Mononuclear cell (primary cell): ENCODE results near the gene NLGN4Y. TPM values are rescaled to one million over a fixed set of nuclear protein-coding genes. Genes with fewer than 3 reads are reported as not detected.

ENCODE experiments used
- H3K27me3 ChIP-seq: 2 replicates; pipeline ENCODE4 v1.6.0; 2011; ENCODE audit warnings: low read length, control low read depth; ENCODE audit not compliant: insufficient read depth
- H3K4me1 ChIP-seq: 2 replicates; pipeline ENCODE4 v1.5.1; 2011; ENCODE audit warnings: mild to moderate bottlenecking, low read length, control low read depth; ENCODE audit not compliant: insufficient read depth
- H3K4me3 ChIP-seq: 2 replicates; pipeline ENCODE4 v1.5.1; 2011; ENCODE audit warnings: mild to moderate bottlenecking, low read length, moderate library complexity
- H3K9me3 ChIP-seq: 2 replicates; pipeline ENCODE4 v1.5.1; 2011; ENCODE audit warnings: low read depth, mild to moderate bottlenecking, control low read depth, low read length
- total RNA-seq: library from RNA; depleted of rRNA; stranded (reverse); fragments of >200 nt; gene quantifications from one replicate; pipeline ENCODE4 v1.2.3, GENCODE V29; 2012

The NLGN4Y gene
- total RNA-seq, 1 donor = not detected

DNA sequence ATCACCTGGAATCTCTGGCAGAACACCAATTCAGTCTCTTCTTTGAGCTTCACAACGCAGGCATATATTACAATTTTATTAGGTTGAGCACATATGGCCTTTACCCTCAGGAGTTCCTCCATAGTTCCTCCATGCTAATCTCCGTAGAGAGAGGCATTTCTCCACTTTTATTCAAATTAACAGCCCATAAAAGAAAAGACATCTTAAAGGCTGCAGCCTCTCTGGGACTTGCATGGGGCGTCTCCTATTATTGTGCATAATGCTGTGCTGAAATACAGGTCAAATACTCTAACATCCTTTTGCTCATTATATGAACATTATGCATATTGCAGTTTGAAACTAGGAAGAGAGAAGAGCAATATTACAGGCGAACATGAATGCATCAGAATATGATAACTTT is 253.9 kb downstream of the NLGN4Y start:
- Histone ChIP-seq H3K4me1 (no peaks in the 10 kb centered on the region), H3K9me3 (no peaks in the 10 kb centered on the region), H3K4me3 (no peak overlapping the region), H3K27me3 (no peaks in the 10 kb centered on the region)

DNA sequence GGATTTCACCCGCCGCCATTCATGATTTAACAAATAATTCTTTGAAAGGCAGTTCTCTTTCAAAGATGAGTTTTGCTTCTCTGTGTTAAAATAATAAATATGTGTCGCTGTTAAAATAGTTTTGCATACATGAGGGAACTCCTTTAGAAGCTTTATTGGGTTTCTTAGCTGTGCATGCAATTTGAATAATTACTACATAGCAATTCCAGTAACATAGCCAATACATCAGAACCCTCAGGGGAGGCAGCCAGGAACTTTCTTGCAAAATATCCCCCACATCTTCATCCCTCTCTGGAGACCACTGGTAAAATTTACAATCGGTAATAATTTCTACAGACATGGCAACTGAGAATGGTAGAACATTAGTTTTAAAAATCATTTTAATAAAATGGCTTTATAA is 268.8 kb downstream of the NLGN4Y start:
- Histone ChIP-seq H3K27me3 (no peaks in the 10 kb centered on the region), H3K4me3 (no peak overlapping the region), H3K4me1 (no peaks in the 10 kb centered on the region), H3K9me3 (no peaks in the 10 kb centered on the region)

DNA sequence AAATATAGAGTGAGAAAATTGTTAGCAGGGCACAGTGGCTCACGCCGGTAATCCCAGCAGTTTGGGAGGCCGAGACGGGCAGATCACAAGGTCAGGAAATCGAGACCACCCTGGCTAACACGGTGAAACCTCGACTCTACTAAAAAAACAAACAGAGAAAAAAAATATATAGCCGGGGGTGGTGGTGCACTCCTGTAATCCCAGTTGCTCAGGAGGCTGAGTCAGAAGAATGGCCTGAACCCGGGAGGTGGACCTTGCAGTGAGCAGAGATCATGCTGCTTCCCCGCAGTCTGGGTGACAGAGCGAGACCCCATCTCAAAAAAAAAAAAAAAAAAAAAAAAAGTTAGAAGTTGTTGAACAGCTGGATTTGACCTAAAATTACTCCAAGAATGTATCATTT is 269.3 kb downstream of the NLGN4Y start:
- Histone ChIP-seq H3K9me3 (no peaks in the 10 kb centered on the region), H3K4me3 (no peak overlapping the region), H3K4me1 (no peaks in the 10 kb centered on the region), H3K27me3 (no peaks in the 10 kb centered on the region)

DNA sequence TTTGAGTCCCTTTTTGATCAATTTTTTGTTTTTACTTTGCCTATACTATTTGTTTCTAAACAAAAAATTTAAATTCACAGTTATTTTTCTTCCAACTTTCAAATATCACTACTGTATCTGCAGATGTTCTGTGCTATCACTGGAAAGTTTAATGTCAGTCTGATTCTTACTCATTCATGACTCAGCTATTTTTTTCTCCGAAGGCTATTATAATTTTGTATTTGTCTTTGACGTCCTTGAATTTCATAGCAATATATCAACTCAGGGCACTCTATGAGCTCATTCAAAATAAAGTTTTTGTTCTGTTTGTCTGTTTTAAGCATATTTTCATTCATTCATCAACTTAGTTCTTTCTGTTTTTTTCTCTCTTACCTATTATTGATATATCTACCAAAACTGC is 273.7 kb downstream of the NLGN4Y start:
- H3K9me3 ChIP-seq = no peaks in the 10 kb centered on the region
- H3K4me3 ChIP-seq = no peak overlapping the region
- no peaks in the 10 kb centered on the region for H3K4me1 ChIP-seq
- H3K27me3 ChIP-seq = no peaks in the 10 kb centered on the region

DNA sequence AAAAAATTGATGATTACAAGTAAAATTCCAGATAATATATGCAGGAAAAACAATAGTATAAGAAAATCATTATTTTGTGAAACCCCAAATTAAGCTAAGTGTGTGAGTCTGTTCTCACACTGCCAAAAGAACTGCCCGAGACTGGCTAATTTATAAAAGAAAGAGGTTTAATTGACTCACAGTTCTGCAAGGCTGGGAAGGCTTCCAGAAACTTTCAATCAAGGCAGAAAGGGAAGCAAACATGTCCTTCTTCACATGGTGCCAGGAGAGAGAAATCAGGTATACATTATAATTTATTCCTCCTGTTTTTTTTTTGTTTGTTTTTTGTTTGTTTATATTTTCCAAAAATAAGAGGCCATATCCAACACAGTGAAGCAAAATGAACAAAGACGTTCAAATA is 276.8 kb downstream of the NLGN4Y start:
- Histone ChIP-seq H3K27me3 (no peaks in the 10 kb centered on the region), H3K4me1 (no peaks in the 10 kb centered on the region), H3K4me3 (no peak overlapping the region), H3K9me3 (no peaks in the 10 kb centered on the region)

DNA sequence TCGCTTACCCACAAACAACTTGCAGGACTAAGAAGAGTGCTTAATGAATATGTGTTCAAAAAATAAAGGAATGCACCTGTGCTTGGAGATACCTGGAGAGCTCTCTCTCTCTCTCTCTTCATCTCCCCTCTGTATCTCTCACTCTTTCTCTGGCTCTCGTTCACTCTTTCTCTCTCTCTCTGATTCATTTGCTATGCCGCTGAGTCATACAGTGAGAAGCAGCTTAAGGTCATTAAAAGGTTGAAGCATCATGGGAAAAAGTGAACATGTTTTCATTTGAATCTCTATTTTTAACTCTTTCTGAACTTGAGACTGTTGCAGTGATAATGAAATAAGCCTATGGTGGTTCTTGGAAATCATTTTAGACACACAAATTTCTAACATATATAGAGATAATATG is 277.8 kb downstream of the NLGN4Y start:
- no peaks in the 10 kb centered on the region for H3K27me3 ChIP-seq
- H3K9me3 ChIP-seq = no peaks in the 10 kb centered on the region
- H3K4me1 ChIP-seq = no peaks in the 10 kb centered on the region
- H3K4me3 ChIP-seq = no peak overlapping the region

DNA sequence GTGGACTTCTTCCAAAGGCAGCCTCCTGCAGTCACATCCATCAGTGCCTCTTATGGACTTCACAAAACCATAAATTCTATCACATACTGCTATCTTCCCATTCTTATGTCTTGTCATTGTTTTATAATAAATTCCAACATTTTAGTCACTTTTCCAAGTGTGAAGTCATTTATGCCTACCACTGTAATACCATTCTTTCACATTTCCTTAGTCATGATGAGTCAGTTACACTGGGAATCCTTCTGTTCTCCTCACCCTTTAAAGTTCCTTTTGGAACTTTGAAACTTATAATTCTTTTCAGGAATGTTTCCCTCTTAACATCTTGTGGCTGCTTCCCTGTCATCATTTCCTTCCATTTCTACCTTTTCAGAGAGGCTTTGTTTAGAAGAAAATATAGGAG is 279.7 kb downstream of the NLGN4Y start:
- Histone ChIP-seq H3K27me3 (no peaks in the 10 kb centered on the region), H3K9me3 (no peaks in the 10 kb centered on the region), H3K4me1 (no peaks in the 10 kb centered on the region), H3K4me3 (no peak overlapping the region)

DNA sequence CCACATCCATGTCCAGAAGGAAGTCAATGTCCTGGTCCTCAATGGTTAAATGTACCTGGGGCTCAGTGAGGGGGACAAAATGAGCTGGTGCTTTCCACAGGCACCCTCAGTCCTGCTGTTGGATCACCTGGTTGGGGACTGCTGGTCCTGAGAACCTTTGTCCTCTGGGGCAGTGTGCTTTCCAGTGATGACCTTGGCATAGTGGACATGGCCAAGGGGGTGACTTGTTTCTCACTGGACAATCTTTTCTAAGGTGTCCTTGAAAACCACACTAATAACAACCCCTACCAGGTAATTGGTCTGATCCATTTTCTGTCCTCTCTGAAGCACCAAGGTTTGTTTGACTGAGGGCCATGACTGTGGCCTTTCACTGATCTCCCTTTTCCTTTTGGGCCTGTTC is 294.1 kb downstream of the NLGN4Y start:
- no peaks in the 10 kb centered on the region for H3K27me3 ChIP-seq
- no peak overlapping the region for H3K4me3 ChIP-seq
- H3K4me1 ChIP-seq = no peaks in the 10 kb centered on the region
- H3K9me3 ChIP-seq = no peaks in the 10 kb centered on the region

DNA sequence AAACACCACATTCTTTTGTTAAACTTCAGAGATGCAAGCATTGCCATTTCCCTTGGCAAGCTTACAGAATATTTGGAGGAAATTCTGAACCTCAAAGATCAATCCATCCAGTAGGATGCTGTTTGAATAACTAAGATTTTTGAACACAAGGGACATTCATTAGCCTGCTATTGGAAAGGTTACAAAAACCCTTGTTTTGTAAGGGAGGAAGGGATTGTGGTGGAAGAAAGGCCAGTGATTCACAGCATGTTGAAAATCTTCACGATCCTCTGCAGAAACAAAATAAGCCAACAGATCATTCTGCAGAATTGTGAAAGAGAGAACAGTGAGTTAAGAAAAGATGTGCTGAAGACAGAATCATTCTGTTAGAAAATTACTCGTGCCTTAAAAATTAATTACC is 297.9 kb downstream of the NLGN4Y start:
- Histone ChIP-seq H3K4me3 (no peak overlapping the region), H3K9me3 (no peaks in the 10 kb centered on the region), H3K27me3 (no peaks in the 10 kb centered on the region), H3K4me1 (no peaks in the 10 kb centered on the region)

DNA sequence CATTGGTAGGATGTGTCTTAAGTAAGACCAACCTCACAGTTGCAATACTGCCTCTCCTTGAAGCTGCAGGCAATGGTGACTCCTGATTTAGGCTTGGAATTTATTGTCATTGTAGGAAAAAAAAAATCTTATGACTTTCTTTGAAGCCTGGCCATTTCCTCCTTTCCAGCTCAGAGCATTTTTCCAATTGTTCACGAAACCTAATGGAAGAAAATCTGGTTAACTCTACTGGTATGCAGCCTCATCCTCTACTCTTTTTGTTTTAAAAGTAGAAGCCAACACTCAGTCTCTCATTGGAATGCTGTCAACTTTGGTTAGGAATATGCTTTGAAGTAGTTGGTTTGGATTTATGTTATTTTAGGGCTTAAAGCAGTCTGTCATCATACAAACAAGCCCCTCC is 298.6 kb downstream of the NLGN4Y start:
- H3K27me3 ChIP-seq = no peaks in the 10 kb centered on the region
- no peaks in the 10 kb centered on the region for H3K9me3 ChIP-seq
- no peaks in the 10 kb centered on the region for H3K4me1 ChIP-seq
- no peak overlapping the region for H3K4me3 ChIP-seq

DNA sequence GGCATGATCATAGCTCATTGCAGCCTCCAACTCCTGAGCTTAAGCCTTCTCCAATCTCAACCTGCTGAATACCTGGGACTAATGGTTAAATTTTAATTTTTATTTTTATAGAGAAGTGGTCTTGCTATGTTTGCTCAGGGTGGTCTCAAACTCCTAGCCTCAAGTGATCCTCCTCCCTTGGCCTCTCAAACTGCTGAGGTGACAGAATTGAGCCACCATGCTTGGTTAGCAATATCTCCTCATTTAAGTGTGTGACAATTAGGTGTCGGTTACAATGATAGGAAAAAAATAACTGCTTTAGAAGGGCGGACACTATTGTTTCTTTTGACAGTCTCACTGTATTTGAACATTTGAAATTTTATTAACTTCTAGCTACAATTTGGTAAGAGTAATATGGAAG is 300.3 kb downstream of the NLGN4Y start:
- Histone ChIP-seq H3K9me3 (no peaks in the 10 kb centered on the region), H3K4me1 (no peaks in the 10 kb centered on the region), H3K27me3 (no peaks in the 10 kb centered on the region)

DNA sequence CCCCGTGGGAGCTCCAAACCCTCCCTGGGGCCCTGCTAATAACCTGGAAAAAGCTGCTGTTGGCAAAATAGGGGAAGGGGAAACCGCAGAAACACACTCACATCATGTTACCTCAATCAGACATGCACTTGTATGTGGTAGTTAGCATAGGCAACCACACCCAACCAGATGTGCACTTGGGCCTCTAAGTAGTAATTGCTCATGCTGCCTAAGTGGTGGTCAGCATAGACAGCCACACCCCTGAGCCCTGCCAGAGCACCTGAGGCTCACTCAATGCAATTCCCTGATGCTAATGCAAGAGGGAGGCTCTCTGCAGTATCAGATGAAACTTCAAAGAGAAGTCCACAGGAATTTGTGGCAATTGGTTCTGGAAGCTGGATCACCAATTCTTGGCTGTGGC is 301.4 kb downstream of the NLGN4Y start:
- Histone ChIP-seq H3K4me1 (no peaks in the 10 kb centered on the region), H3K9me3 (no peaks in the 10 kb centered on the region), H3K27me3 (no peaks in the 10 kb centered on the region), H3K4me3 (no peak overlapping the region)

More for the DNA sequence above, 300.3 kb downstream of the NLGN4Y start:
- no peak overlapping the region for H3K4me3 ChIP-seq

DNA sequence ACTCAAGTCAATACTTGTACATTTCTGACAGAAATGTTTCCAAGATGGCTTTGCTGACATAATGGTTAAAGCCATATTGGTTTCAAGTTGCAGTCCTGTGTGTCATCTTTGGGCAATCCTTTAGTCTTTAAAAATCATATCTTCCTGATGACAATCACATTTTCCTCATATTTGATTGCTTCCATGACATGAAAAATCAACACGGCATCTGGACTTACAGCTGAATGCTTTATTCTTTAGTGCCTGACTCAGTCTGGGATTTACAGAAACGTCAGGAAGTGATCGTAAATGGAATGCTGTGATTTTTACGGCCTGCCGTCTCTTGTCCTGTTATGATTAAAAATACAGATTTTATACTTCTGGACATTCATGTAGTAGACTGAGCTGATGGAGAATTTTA is 304.2 kb downstream of the NLGN4Y start:
- H3K27me3 ChIP-seq = no peaks in the 10 kb centered on the region
- no peaks in the 10 kb centered on the region for H3K4me1 ChIP-seq
- H3K4me3 ChIP-seq = no peak overlapping the region
- H3K9me3 ChIP-seq = no peaks in the 10 kb centered on the region

DNA sequence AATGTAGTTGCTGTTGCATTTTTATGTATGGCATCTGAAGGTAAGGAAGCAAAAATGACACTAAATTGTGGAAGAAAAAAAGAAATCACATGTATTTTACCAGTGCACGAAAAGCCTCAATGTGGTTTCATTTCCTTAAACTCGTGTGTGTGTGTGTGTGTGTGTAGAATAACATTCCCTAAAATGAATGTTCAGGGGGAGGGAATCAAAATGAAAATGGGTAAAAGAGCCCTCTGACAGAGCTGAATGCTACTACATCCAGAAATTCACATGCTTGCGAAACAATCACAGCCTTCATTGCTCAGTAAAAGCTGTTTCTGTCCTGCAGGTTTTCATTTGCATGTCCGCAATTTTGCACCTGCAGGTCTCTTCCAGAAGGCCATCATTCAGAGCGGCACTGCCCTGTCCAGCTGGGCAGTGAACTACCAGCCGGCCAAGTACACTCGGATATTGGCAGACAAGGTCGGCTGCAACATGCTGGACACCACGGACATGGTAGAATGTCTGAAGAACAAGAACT is 305.1 kb downstream of the NLGN4Y start:
- Histone ChIP-seq H3K9me3 (no peaks in the 10 kb centered on the region), H3K4me3 (no peak overlapping the region), H3K27me3 (no peaks in the 10 kb centered on the region), H3K4me1 (no peaks in the 10 kb centered on the region)

DNA sequence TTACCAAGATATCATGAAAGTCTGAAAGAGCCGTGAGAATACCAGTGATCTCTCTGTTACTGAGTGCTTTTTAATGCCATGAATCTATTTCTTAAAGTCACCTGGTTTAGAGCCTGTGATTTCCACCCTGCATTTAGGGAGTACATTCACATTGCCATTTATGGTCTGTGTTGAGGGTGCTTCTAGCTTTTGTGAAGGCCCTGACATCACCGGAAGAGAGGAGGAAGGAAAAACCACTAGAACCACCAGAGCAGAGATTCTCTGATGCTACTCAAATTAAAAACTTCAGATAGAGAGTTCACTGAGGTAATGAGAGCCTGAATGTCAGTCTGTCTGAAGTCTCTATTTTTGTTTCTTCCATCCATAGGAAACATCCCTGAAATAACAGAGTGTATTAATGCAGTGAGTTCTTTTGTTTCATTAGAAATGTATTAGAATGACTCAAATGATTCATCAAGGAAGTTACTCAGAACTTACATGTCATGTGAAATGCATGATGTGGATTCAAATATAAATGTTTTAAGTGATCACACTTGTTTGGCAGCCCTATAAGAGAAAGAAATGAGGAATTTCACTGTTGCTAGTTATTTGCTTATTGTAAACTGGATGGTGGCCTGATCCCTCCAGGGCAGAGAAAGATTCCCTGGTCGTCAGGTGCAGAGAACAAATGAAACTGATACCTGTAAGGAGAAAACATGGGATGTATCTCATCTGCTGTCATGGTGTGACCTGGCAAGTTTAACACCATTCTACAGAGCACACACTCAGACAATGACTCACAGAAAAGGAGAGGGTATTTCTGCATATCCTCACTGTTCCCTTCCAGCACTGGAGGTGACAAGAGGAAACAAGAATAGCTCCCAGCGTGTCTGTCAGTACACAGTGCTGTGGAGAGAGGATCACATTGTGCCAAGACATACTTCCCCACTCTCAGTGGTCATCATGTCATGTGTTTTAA is 310.1 kb downstream of the NLGN4Y start:
- Histone ChIP-seq H3K9me3 (no peaks in the 10 kb centered on the region), H3K4me1 (no peaks in the 10 kb centered on the region), H3K27me3 (no peaks in the 10 kb centered on the region), H3K4me3 (no peak overlapping the region)

DNA sequence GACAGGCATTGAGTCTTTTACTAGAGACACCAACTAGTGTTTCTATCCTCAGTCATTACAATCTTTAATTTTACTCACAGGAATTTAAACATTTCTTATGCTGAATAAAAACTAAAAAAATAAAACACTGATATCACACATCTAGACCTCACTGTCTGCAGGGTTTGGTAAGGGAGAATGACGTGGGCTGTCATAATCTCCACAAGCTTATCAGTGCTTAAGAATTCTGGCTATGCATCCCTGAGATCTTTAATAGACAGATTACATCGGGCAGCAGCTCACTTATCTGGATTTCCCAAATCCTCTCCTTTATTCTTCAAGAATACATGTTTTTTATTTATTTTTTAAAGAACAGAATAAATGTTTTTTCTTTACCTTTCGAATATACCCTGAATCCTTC is 313.1 kb downstream of the NLGN4Y start:
- Histone ChIP-seq H3K4me1 (no peaks in the 10 kb centered on the region), H3K4me3 (no peak overlapping the region), H3K9me3 (no peaks in the 10 kb centered on the region), H3K27me3 (no peaks in the 10 kb centered on the region)
